ENCODE results near the gene NTF4.
"Not testable (repeated sequence)": the region's sequence is repeated elsewhere in the genome, so short reads cannot be mapped to it uniquely, and the experiment has no call there.

The NTF4 gene

DNA sequence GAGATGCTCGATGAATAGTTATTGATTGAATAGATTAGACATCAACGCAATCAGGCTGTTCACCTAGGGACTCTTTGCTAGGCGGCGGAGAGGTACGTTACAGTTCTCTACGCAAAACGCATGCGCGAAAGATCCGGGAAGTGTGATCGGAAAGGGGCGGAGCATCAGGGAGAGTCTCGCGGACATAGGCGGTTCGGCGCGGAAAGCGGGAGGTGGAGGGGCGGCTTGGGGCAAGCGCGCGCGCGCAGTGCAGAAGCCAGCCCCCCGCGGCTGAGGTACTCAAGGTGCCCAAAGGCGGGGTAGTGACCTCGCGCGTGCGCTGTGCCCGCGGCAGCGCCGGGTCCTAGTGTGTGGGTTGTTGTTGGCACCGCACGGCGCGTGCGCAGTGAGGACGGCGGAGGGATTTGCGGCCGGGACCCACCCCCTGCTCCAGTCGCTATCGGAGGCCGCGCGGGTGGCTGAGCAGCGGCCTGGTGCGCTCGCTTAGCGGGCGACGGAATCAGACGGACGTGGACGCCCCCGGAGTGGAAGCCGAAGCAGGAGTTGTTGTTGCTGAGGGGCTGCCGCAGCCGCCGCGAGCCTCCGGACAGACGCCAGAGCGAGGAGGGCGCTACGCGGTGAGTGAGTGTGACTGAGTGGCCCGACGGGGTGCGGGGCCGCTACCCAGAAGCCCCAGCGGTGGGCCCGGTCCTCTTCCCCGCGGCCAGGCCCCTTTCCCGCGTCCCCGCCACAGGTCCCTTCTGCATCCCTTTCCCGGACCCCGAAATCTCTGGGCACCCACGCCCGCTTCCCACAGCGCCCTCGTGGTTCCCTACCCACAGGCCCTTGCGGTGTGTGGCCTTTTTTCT lies 20.6 kb upstream of the NTF4 start, which contains the start of gene SNRNP70:
TSS of gene SNRNP70 (plus strand) at position 432 of the 848 bp plus-strand sequence. CDS start 964 bp downstream, outside the sequence.
- peak within 1 kb of the TSS; percentile 98 for H3K4me3 ChIP-seq (ENCODE audit: low read depth, low read length)
- TF ChIP-seq MAX (IDR thresholded peaks at IDR 0.05; ENCODE audit: low read depth, low read length) (peak; percentile 54), POLR2A (IDR thresholded peaks at IDR 0.05; ENCODE audit: extremely low read depth, insufficient read length) (peak; percentile 94), MYC (IDR thresholded peaks at IDR 0.05; ENCODE audit: low read depth, low read length) (peak; percentile 38; the same call in 1 of the 2 replicates)
- TF ChIP-seq, protein P1, sequence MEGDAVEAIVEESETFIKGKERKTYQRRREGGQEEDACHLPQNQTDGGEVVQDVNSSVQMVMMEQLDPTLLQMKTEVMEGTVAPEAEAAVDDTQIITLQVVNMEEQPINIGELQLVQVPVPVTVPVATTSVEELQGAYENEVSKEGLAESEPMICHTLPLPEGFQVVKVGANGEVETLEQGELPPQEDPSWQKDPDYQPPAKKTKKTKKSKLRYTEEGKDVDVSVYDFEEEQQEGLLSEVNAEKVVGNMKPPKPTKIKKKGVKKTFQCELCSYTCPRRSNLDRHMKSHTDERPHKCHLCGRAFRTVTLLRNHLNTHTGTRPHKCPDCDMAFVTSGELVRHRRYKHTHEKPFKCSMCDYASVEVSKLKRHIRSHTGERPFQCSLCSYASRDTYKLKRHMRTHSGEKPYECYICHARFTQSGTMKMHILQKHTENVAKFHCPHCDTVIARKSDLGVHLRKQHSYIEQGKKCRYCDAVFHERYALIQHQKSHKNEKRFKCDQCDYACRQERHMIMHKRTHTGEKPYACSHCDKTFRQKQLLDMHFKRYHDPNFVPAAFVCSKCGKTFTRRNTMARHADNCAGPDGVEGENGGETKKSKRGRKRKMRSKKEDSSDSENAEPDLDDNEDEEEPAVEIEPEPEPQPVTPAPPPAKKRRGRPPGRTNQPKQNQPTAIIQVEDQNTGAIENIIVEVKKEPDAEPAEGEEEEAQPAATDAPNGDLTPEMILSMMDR (IDR thresholded peaks at IDR 0.05; ENCODE audit: low read depth, low read length), result no peak
- DNase-seq (ENCODE audit: low read depth), result peak; percentile 99

- no peak for DNase-seq (ENCODE audit: low read depth)
- TF ChIP-seq MYC (IDR thresholded peaks at IDR 0.05; ENCODE audit: low read depth, low read length) (no peak), MAX (IDR thresholded peaks at IDR 0.05; ENCODE audit: low read depth, low read length) (no peak), POLR2A (IDR thresholded peaks at IDR 0.05; ENCODE audit: extremely low read depth, insufficient read length) (no peak)
- TF ChIP-seq, protein P1 (IDR thresholded peaks at IDR 0.05; ENCODE audit: low read depth, low read length), result no peak
- peak overlapping the region; percentile 68 for H3K4me3 ChIP-seq (ENCODE audit: low read depth, low read length)
Measured at GRCh38 chr19:49084206-49085019, 19.8 kb upstream of the NTF4 start.

- no peak for TF ChIP-seq MAX (IDR thresholded peaks at IDR 0.05; ENCODE audit: low read depth, low read length)
- no peak for TF ChIP-seq POLR2A (IDR thresholded peaks at IDR 0.05; ENCODE audit: extremely low read depth, insufficient read length)
- no peak for TF ChIP-seq MYC (IDR thresholded peaks at IDR 0.05; ENCODE audit: low read depth, low read length)
- TF ChIP-seq, protein P1 (IDR thresholded peaks at IDR 0.05; ENCODE audit: low read depth, low read length), result no peak
- DNase-seq (ENCODE audit: low read depth), result peak; percentile 19
- no peak overlapping the region for H3K4me3 ChIP-seq (ENCODE audit: low read depth, low read length)
Measured at GRCh38 chr19:49081273-49081672, 16.7 kb upstream of the NTF4 start.

DNA sequence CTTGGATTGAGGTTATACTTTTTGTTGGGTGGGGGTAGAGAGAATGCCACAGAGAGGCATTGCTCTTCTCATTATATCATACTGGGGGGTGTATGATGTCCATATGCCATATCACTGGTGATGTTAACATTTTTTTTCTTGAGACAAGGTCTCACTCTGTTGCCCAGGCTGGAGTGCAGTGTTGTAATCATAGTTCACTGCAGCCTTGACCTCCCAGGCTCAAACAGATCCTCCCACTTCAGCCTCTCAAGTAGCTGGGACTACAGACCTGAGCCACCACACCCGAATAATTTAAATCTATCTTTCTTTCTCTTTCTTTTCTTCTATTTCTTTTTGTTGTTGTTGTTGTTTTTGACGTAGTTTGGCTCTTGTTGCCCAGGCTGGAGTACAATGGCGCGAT lies 15.8 kb upstream of the NTF4 start:
- no peak for DNase-seq (ENCODE audit: low read depth)
- no peak overlapping the region for H3K4me3 ChIP-seq (ENCODE audit: low read depth, low read length)
- TF ChIP-seq, protein P1 (IDR thresholded peaks at IDR 0.05; ENCODE audit: low read depth, low read length), result no peak
- TF ChIP-seq MAX (IDR thresholded peaks at IDR 0.05; ENCODE audit: low read depth, low read length), result no peak
- TF ChIP-seq MYC (IDR thresholded peaks at IDR 0.05; ENCODE audit: low read depth, low read length), result no peak
- no peak for TF ChIP-seq POLR2A (IDR thresholded peaks at IDR 0.05; ENCODE audit: extremely low read depth, insufficient read length)

DNA sequence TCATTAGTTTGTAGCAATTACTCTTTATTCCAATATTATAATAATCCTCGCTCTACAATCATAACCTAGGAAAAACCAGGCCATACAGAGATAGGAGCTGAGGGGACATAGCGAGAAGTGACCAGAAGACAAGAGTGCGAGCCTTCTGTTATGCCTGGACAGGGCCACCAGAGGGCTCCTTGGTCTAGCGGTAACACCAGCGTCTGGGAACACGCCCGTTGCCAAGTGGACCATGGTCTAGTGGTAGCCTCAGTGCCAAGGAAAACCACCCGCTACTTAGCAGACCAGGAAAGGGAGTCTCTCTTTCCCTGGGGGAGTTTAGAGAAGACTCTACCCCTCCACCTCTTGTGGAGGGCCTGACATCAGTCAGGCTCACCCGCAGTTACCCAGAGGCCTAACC lies 10.3 kb upstream of the NTF4 start:
- DNase-seq (ENCODE audit: low read depth), result peak; percentile 54
- H3K4me3 ChIP-seq (ENCODE audit: low read depth, low read length), result not testable (repeated sequence)
- TF ChIP-seq, protein P1 (IDR thresholded peaks at IDR 0.05; ENCODE audit: low read depth, low read length), result peak; percentile 46

Data from NB4 (cell line).